ENCODE measurements around the gene ADGRG1.

GRCh38 chr16:57620335-57621231 lies 7.8 kb upstream of the ADGRG1 start:
- TF ChIP-seq CTCF (IDR thresholded peaks at IDR 0.05) (no peak), EZH2 (IDR thresholded peaks at IDR 0.05; ENCODE audit: borderline replicate concordance, insufficient read depth, low read depth, low read length, poor library complexity, severe bottlenecking) (no peak)

Data from B cell (primary cell).